Activated CD4-positive, alpha-beta T cell treated with anti-CD3 and anti-CD28 coated beads, Interleukin-2, amount 50 U/mL, for 48 hours (primary cell): ENCODE results near the gene SLC13A4.
"Not testable (repeated sequence)": the region's sequence is repeated elsewhere in the genome, so short reads cannot be mapped to it uniquely, and the experiment has no call there.

Experiments used
- DNase-seq, 2 experiments: peaks; one replicate each; pipeline ENCODE4 v3.0.0-alpha.2; 2020

Gene SLC13A4

DNA sequence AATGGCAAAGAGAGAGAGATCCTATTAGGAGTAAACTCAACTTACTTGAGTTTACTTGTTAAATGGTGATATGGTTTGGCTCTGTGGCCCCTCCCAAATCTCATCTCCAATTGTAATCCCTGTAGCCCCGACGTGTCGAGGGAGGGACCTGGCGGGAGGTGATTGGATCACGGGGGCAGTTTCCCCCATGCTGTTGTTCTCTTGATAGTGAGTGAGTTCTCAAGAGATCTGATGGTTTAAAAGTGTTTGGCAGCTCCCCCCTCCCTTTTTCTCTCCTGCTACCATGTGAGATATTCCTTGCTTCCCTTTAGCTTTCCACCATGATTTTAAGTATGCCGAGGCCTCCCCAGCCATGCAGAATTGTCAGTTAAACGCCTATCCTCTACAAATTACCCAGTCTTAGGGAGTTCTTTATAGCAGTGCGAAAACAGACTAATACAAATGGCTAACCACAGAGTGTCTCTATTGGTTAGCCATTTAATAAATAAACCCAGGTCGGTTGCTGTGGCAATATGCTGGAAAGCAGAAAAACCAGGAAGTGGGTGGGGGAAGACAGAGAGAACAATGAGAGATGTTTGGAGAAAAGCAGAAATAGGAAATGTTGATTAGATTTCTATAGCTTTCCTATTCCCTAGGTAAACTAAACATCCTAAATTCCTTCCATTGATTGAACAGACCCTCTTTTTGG is 68.7 kb downstream of the SLC13A4 start:
- no peak for DNase-seq

DNA sequence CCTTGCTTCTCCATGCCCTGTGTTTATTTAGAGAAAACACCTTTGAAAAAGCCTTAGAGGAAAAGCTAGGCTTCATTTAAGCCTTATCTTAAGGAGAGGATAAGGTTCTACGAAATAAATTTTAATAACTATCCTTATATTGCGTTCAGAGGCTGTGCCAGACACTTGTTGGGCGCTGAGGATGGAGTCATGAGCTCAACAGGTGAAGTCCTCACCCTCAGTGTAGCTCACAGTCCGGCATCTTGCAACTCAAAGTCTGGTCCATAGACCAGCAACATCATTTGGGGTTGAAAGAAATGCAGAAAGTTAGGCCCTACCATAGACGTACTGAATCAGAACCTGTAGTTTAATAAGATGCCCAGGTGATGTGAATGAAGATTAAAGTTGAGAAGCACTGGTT is 69.4 kb downstream of the SLC13A4 start:
- DNase-seq = no peak

DNA sequence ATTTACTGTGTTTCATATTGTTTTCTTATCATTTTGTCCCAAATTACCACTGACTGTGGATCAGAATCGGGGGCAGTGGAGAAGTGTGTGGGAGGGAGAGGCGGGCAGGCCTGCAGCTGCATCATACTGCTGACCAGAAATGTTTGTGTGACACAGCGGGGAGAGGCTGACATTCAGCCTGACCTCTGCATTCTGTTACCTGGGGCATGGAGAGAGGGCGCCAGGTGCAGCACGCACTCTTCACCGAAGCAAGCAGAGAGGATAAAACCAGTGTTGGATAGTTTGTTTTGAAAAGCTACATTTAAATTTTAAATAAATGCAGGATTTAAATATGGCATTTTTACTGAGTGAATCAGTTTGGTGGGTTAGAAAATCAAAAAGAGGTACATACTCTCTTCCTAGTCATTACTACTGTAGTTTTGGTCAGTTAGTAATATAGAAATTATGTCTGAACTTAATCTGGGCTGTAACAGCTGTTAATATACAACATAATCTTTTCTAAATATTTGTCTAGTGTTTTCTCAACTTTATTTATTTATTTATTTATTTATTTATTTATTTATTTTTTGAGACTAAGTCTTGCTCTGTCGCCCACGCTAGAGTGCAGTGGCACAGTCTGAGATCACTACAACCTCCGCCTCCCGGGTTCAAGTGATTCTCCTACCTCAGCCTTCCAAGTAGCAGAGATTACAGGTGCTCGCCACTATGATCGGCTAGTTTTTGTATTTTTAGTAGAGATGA is 74.5 kb downstream of the SLC13A4 start:
- DNase-seq = no peak

DNA sequence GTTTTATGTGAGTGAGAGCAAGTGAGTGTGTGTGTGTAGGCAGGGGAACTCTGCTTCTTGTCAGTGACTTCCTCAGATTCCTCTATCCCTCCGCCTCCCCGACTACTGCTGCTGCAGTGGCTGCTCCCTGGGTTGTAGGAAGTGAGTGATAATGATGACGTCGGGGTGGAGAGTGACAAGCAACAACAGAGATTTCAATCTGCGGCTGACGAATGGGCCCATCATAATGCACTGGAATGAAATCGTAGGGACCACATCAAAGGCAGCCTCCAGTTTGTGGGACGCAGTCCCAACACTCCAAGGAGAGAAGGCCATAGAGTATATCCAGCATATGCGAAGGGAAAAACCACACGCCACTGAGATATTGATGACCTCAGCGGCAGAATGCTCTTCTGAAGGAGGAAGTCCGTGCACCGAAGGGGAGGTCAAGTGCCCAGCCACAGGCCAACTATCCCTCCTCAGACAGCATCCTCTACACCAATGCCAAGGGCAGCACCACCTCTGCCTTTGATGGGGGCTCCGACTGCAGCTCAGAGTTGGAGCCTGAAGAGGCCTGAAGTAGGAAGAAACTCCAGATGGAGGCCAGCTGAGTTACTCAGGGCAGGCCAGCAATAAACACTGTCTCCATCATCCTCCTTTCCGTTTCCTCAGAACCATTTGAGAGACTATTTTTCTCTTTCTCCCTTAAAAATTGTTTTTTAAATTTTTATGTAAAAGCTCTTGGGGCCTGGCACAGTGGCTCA is 77.0 kb downstream of the SLC13A4 start:
- DNase-seq = no peak

DNA sequence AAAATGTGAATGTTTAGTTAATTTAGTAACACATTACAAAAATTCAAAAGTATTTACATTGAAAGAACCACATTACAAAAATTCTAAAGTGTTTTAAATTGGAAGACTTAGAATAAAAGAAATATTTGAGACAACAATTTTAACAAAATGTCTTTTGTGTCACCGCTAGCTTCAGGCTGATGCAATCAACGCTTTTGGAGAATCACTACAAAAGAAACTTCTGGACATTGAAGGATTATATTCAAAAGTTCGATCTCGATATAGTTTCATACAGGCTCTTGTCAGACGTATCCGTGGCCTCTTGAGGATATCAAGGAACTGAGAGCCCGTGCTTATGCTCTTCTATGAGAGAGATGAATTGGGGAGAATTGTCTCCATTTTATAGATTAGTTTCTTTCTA is 79.8 kb downstream of the SLC13A4 start:
- DNase-seq = no peak

DNA sequence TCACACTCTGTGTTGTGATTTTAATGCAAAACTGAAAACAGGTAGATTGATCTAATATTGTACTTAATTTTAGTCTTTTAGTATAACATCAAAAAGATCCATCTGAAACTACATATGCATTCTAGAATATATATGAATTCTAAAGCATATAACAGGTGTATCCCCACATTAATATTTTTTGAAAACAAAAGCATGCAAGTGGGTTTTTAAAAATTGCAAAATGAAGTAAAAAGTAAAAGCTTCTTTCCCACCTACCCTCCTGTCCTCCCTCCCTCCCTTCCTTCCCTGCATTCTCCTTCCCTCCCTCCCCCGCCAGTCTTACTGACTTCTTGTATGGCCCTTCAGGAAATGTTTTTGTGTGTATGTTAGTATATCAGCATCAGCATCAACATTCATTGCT is 80.2 kb downstream of the SLC13A4 start:
- no peak for DNase-seq

DNA sequence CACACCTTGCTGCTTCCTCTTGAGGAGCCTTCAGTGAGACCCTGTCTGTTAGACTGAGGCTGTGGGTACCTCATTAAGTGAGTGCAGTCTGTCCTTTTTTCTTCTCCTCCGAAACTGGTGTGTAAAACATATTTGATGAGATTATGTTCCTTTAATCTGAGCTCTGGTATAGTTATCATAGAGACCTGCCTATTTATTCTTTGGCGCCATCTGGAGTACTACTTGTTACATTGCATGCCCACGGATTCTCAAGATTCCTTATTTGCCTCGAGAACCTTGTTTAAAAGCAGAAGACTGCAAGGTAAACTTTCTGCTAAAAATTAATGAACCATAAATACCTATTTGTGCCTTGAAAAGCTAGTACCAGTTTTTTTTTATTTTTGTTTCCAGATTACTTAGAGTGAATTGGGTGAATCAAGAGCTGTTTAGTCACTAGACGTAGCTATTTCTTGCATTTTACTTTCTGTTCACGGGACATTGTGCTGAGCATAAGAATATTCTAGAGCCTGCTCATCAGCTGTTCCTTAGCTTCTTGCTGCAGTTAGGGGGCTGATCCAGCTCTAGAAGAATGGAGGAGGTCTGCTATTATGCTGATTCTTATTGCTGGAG is 82.6 kb downstream of the SLC13A4 start:
- DNase-seq = no peak

DNA sequence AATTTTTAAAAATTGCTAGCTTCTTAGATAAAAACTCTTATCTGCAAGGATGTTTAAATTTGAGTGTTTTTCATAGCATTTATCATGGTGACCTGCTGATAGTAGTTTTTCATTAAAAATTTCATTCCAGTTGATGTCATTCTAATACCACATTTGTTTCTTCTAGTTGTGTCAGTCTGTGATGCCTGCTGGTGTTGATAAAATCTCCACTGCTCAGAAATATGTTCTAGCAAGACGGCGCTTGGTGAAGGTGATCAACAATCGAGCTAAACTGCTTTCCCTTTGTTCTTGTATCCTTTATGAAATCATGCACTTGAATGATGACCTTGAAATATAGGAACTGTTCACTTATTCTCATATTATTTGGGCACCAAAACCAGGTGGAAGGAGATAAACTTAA is 83.3 kb downstream of the SLC13A4 start:
- DNase-seq = no peak

DNA sequence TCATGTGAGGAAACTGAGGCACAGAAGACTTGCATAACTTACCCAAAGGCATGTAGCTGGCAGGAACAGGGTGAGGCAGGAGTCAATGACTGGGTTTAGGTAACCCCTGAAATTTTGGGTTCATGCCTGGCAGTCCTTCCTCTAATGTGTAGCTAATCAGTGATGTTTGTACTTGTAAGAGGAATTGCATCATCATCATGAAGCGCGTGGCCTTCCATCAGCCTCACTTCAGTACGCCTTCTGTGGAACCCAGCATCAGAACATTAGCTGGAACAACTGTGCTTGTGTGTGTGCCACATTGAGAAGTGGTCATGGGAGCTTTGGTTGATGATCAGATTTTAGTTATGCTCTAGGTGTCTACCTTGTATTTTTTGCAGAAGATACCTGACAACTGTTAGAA is 83.8 kb downstream of the SLC13A4 start:
- no peak for DNase-seq

DNA sequence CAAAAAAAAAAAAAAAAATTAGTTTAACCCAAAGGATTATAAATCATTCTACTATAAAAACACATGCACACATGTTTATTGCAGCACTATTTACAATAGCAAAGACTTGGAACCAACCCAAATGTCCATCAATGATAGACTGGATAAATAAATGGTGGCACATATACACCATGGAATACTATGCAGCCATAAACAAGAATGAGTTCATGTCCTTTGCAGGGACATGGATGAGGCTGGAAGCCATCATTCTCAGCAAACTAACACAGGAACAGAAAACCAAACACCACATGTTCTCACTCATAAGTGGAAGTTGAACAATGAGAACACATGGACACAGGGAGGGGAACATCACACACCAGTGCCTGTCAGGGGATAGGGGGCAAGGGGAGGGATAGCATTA is 88.3 kb downstream of the SLC13A4 start:
- not testable (repeated sequence) for DNase-seq

DNA sequence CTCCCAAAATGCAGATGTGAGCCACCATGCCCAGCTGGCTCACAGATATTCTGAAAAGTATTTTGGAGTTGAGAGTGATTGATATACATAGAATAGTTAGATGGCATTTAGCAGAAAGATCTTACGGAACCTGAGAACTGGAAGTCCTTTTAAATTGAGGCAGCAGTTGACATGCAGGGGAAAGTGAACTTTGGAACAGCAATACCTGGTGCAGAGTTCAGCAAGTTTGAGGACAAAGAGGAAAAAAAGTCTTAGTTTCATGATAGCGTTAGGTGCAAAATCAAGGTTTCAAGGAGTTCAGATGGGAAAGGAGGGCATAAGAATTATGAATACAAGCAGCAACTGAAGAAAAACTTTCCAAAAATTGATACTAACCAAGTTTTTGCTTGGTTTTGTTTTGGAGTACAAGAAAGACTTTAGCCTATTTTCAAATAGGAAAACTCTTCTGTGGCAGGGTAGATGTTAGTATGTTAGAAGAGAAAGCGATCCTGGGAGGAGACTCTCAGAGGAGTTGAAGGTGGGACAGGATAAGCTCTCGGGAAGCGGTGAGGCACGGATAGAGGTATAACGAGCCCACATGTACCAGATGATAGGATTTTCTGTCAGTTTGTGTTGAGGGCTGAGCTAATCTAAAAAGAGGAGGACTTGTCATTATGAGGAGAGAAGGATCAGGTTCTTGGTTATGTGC is 93.7 kb downstream of the SLC13A4 start:
- no peak for DNase-seq
